HG03520 (cell line): ENCODE measurements around the gene SNED1.

Experiments used
- ATAC-seq: cut with Tn5 transposase; IDR thresholded peaks from one replicate; pipeline ENCODE4 v1.9.1; 2021; ENCODE audit warnings: mild to moderate bottlenecking, moderate library complexity; ENCODE audit not compliant: unreplicated experiment

The SNED1 gene

DNA sequence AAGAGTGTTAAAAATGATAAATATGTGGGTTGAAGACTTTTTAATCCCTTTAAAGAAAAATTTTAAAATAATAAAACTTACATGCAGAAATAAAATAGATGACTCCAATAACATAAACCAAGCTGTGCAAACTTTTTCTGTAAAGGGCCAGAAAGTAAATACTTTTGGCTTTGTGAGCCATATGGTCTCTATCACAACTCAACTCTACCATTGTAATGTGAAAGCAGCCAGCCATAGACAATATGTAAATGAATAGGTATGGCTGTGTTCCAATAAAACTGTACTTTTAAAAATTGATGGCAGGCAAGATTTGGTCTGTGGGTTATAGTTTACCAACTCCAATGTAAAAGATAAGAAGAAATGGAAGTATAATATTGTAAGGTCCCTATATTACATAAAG, 45.2 kb downstream of the SNED1 start:
- ATAC-seq = no peak

DNA sequence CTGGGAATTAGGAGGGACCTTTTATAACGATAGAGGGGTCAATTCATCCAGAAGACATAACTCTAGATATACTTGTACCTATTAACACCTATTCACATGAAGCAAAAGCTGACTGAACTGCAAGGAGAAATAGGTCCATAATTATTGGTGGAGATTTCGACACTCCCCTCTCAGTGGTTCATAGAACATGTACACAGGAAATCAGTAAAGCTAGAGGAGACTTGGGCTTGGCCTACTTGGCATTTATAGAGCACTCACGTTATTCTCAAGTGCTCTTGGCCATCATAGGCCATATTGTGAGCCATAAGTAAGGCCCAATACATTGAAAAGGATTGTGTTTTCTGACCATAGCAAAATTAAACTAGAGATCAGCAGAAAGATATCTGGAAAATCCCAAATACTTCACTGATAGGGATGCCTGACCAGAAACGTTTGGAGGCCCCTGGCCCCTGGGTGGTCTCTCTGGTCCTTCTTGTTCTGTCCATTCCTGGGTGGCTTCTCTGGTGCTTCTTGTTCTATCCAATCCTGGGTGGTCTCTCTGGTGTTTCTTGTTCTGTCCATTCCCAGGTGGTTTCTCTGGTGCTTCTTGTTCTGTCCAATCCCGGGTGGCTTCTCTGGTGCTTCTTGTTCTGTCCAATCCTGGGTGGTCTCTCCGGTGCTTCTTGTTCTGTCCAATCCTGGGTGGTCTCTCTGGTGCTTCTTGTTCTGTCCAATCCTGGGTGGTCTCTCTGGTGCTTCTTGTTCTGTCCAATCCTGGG, 49.0 kb downstream of the SNED1 start:
- ATAC-seq = no peak

DNA sequence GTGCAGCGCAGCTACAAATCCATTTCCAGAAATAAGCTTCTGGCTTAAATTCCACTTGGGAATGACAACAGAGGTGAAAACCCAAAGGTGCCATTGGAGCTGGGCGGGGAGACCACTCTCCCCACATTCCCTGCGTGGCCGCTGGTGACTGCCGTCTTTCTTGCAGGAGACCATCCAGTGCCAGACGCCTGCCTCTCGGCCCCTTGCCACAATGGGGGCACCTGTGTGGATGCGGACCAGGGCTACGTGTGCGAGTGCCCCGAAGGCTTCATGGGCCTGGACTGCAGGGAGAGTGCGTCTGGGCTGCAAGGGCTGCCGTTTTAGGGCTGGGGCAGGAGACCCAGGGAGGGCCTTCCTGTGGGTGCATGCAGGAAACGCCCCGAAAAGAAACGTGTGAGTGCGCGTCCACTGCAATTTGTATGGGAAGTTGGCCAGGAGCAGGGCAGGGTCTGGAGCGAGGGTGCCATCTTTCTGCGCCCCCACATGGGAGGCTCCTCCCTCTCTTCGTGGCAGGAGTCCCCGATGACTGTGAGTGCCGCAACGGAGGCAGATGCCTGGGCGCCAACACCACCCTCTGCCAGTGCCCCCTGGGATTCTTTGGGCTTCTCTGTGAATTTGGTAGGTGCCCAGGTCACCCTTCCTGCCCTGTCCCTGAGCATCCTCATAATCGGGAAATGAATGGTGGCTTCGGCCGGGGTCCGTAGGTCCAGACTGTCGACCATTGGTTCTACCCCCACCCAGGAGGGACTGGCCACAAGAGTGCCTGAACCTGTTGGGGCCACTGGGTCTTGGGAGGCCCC, 49.9 kb downstream of the SNED1 start:
- ATAC-seq = no peak

- ATAC-seq = no peak
Observed at GRCh38 chr2:241048949-241049343, 50.5 kb downstream of the SNED1 start.

DNA sequence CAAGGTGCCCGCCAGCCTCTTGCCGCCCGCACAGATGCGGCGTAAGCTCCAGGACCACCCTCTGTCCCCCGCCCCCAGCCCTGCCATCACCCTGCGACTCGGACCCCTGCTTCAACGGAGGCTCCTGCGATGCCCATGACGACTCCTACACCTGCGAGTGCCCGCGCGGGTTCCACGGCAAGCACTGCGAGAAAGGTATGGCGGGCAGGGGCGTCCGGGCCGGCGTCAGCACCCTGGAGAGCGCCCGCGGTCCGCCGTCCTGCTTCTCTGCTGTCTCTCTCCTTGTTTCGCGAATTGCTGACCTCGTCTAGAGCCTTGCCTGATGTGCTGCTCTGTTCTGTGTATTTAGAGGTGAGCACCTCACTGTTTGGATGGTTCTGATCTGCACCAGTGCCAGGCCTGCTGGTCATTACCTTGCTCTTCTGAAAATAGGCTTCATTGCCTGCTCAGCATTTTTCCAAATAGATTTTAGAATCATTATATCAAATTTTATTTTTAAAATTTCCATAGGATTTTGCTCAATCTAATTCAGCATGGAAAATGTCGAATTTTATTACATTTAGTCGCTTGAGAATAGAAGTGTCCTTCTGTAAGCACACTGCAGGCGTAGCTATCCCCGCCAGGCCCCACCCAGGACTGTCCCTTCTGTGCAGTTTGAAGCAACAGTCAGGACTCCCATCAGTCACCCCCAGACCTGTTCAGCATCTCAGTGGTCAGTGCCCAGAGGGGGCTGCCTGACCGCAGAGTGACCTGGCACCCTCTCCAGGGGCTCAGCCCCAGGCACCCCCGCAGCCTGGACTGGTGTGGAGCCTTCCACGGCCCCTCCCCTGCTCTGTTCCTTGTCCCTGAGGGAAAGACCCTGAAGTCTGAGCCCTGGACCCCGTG, 51.6 kb downstream of the SNED1 start:
- no peak for ATAC-seq

DNA sequence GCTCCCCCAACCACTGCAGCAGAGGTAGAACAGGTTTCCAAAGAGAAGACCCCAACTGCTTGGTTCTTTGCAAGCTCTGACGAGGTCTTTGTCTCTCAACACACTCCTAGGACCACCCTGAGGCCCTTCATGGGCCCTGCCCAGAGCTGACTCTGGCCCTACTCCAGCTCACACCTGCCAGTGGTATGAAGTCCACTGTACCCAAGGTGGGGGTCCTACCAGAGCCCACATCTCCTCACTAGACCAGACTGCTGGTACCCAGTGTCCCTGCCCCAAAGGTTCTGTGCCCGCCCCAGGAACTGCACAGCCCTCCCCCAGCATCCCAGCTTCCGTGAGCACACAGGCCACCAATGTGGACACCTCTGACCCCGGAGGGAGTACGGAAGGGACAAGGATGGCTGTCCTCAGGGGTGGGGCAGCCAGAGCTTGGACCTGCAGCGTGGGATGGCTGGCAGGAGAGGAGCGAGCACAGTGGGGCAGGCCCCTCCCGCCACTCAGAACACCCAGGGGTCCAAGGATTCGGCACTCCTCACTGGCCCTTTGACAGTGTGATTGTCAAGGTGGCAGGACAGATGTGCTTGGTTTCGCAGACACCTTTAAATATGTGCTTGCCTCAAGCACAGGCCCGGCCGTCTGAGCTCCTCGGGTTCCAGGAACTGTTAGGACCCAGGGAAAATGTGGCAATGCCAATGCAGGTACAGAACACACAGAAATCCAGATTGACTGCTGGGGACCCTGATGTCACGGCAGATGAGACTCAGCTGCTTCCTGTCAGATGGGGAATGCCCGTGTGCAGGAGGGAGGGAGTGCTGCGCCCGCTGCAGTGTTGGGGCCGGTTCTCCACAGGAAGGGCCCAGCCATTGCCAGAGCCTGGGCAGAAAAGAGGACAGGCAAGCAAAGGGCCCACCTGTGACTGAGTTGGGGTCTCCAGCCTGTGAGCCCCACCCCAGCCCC, 52.5 kb downstream of the SNED1 start:
- ATAC-seq = no peak

- no peak for ATAC-seq
Observed at GRCh38 chr2:241051578-241052487, 53.4 kb downstream of the SNED1 start.

DNA sequence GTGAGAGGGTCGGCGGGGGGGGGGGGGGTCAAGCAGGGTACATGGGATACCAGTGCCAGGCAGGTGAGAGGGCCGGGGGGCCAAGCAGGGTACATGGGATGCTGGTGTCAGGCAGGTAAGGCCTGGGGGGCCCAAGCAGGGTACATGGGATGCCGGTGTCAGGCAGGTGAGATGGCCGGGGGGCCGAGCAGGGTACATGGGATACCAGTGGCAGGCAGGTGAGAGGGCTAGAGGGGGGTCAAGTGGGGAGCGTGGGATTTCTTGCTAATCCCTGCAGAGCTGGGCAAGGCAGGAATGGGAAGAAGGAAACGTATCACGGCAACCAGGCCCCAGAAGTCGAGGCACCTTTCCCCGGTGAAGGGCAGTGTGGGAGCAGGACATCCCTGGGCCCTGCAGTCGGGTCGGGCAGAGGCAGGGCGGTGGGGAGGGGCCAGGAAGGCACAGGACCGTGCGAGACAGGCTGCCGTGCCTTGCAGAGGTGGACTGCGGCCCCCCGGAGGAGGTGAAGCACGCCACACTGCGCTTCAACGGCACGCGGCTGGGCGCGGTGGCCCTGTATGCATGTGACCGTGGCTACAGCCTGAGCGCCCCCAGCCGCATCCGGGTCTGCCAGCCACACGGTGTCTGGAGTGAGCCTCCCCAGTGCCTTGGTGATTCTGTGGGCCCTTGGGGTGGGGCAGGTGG, 54.4 kb downstream of the SNED1 start:
- ATAC-seq = no peak

- ATAC-seq = no peak
Observed at GRCh38 chr2:241053576-241054251, 55.3 kb downstream of the SNED1 start.

- ATAC-seq = no peak
Observed at GRCh38 chr2:241061275-241061674, 62.9 kb downstream of the SNED1 start.

DNA sequence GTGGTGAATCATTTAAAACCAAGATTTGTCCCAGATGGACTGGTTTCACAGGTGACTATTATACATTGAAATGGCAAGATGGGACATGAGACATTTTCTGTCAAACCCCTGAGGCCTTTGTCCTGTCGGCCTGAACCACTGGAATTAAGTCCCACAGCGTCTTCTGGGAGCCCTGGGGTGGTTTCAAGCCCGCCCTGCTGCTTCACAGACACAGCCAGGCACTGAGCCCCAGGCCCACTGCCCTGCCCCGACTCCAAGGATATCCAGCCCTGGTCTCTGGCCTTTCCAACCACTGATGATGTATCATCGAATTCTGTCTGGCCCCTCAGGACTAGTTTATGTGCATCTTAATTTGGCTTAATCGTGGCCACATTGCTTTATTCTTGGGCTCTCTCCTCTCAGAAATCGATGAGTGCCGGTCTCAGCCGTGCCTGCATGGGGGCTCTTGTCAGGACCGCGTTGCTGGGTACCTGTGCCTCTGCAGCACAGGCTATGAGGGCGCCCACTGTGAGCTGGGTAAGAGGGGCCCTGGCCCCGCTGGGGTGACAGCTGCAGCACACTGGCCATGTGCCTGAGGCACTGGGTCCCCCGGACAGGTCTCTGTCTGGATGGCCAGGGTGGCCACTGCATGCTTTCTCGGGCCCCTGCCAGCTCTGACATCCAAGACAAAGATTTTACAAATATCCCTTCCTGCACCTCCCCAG, 64.1 kb downstream of the SNED1 start:
- no peak for ATAC-seq

DNA sequence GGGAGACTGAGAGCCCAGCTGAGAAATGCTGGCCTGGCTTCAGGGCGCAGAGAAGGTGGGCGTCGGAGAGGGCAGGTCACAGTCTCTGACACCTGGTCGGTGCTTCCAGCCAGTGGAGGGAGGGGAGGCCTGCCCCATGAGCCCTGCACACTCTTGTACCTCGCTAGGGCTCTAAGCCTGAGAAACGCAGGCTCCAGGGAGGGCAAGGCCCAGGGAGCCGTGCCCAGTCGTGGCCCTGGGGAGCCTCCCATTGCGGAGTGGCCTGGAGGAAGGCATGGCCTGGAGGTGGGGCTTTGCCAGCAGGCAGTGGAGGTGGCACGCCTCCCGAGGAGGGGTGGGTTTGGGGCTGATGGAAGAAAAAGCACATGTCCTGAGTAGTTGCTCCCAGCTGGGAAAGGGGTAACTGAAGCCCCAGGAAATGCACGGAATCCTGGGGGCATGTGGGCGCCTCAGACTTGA, 64.7 kb downstream of the SNED1 start:
- ATAC-seq = no peak

GRCh38 chr2:241063587-241063986, 65.2 kb downstream of the SNED1 start:
- no peak for ATAC-seq

DNA sequence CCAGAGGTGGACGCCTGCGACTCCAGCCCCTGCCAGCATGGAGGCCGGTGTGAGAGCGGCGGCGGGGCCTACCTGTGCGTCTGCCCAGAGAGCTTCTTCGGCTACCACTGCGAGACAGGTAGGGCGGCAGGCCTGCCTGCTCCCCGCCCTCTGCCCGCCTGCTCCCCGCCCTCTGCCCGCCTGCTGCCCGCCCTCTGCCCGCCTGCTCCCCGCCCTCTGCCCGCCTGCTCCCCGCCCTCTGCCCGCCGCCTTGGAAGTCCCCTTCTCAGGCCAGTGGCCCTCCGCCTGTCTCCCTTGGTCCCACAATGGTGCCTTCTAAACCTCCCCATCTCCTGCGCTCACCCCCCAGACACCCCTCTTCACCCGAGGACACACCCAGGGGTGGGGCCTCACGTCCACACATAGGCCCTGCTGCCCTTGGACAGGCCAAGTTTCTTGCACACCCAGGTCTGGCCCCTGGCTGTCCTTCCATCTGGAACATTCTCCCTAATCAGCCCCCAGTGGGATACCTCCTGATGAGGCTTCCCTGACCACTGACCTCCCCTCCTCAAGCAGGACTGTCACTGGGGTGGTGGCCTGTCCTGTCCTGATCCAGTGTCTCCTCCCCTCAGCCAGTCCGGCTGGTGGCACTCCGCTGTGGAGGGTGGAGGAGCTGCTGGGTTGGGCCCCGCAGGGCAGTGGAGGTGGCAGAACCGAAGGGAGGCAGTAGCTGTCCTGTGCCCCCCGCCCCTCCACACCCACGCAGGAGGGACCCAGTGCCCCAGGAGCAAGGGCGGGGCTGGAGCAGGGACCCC, 65.8 kb downstream of the SNED1 start:
- no peak for ATAC-seq

- no peak for ATAC-seq
Observed at GRCh38 chr2:241064802-241065354, 66.5 kb downstream of the SNED1 start.

DNA sequence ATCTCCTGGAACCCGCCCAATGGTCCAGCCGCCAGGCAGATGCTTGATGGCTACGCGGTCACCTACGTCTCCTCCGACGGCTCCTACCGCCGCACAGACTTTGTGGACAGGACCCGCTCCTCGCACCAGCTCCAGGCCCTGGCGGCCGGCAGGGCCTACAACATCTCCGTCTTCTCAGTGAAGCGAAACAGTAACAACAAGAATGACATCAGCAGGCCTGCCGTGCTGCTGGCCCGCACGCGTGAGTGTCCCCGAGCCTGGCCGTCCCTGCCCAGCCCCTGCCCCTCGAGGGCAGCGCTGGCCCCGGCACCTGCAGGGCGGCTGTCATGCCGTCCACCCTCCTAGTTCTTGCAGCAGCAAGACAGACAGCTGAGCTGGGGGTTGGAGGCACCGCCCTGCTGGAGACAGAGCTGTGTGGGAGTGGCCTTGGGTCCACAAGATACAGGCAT, 67.0 kb downstream of the SNED1 start:
- ATAC-seq = no peak
